ENCODE data around the gene TMEM121. TPM values are rescaled to one million over a fixed set of nuclear protein-coding genes. Genes with fewer than 3 reads are reported as not detected.

The TMEM121 gene
- total RNA-seq, result 1 to 10 TPM; 1.8 to 4.2 TPM

DNA sequence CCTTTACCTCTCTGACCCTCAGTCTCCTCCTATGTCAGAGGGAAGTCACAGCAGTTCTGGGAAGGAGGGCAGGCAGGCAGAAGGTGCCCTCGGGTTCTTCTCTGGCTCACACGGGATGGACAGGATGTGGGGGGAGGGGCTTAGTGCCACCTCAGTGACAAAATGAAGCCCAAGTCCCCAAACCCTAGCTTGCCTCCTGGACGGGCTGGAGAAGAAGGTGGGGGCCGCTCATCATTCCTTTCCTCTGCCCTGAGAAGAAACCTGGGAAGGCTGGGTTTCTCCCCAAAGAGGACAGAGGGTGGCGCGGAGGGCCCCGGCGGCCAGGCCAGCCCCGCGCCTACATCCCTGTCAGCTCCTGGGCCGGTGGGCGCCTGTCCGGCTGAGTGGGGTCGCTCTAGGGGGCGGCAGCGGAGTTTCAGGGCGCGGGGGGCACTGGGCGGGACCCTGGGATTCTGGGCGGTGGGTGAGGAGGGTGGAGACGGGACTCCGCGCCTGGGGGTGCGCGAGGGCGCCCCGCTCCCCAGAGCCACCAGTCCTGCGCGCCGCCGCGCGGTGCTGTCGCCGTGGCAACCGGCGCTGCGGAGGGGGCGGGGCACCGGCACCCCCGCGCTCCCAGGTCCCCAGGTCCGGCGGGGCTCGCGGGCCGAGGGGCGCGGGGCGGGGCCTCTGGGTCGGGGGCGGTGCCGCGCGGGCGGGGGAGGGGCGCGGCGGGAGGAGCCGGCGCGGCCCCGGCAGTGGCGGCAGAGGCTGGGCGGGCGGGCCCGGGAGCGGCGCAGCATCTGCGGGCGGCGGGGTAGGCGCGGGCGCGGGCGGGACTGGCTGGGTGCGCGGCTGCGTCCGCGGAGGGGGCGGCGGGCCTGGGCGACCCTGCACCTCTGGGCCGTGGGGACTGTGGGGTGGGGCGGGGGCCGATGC lies at the start of gene TMEM121:
Gene TMEM121 (plus strand): TSS at position 723 of the 915 bp plus-strand sequence. CDS start 2,252 bp downstream, outside the sequence.
- peak; percentile 25 to 66 for ATAC-seq
- no peak within 1 kb of the TSS for H3K27ac Mint-ChIP-seq
- H3K4me3 Mint-ChIP-seq, result peak within 1 kb of the TSS; percentile 76
- H3K27me3 Mint-ChIP-seq, result peaks cover 0 to 12% of the 10 kb centered on the region in 2 donors
- DNase-seq (ENCODE audit: low spot score), result no peak
- H3K9me3 Mint-ChIP-seq, result no peaks in the 10 kb centered on the region
- H3K4me1 Mint-ChIP-seq (ENCODE audit: low read depth in 2 of 2), result peaks cover 9 to 14% of the 10 kb centered on the region in 2 donors
- no peaks in the 10 kb centered on the region for H3K36me3 Mint-ChIP-seq

DNA sequence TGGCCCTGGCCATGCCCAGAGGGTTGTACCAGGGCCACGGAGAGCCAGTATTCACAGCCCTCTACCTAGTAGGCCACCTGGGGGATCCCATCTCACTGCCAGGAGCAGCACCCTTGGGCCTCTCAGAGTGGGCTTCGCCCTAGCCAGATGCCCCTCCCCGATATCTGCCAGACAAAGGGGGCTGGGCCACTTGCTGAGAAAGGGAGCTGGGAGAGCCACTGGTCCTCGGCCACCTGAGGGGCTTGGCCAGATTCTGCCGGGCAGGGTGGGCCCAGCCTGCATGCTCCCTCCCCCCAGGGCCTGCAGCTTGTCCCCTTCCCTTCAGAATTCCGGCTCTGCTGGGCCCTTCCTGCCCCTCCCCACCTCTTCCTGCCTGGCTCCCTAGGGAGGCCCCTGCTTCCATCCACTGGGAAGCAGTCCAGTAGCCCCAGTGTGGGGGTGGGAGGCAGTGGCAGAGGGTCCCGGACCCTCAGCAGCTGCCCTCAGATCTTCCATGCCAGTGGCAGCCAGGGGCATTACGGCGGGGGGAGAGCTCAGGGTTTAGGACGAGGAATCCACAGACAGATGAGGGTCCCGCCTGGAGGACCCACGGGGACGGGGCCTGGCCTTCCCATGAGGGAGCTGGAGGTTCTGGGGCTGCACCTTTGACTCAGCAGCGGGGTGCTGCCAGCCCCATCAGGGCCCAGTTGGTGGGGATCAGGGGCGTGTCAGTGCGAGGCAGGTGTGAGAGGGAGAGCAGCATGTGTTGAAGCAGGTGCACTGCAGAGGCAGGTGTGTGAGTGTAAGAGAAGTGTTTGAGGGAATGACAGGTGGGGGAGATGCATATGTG lies 49.3 kb upstream of the TMEM121 start:
- Mint-ChIP-seq H3K27me3 (no peaks in the 10 kb centered on the region), H3K4me3 (no peak overlapping the region), H3K36me3 (no peaks in the 10 kb centered on the region), H3K9me3 (no peaks in the 10 kb centered on the region), H3K4me1 (ENCODE audit: low read depth in 2 of 2) (peaks cover 15 to 23% of the 10 kb centered on the region in 2 donors), H3K27ac (peak overlapping the region; percentile 9 to 53)
- DNase-seq (ENCODE audit: low spot score) (no peak), ATAC-seq (no peak)

DNA sequence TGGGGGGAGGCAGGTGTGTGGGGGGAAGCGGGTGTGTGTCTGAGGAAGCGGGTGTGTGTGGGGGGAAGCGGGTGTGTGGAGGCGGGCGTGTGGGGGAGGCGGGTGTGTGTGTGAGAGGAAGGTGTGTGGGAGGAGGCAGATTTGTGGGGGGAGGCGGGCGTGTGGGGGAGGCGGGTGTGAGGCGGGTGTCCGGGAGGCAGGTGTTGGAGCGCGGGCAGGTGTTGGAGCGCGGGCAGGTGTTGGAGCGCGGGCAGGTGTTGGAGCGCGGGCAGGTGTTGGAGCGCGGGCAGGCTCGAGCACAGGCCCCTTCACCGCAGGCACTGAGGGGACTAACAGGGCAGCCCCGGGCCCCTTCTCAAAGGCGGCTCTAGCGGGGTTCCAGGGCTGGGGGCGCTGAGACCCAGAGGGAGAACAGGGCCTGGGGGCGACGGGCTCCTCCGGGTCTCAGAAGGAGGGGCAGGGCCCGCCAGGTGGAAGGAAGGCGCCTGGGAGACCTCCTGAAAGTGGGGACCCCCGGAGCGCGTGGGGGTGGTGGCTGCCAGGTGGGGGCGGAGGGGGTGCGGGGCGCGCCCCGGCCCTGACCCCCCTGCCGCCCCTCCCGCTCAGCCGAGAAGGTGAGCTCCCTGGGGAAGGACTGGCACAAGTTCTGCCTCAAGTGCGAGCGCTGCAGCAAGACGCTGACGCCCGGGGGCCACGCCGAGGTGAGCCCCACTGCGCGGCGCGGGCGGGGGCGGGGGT lies 48.6 kb upstream of the TMEM121 start:
- DNase-seq (ENCODE audit: low spot score), result no peak
- Mint-ChIP-seq H3K36me3 (no peaks in the 10 kb centered on the region), H3K9me3 (no peaks in the 10 kb centered on the region), H3K27ac (peak overlapping the region; percentile 9 to 53), H3K4me1 (ENCODE audit: low read depth in 2 of 2) (peaks cover 20 to 27% of the 10 kb centered on the region in 2 donors), H3K27me3 (no peaks in the 10 kb centered on the region), H3K4me3 (no peak overlapping the region)
- ATAC-seq, result no peak

DNA sequence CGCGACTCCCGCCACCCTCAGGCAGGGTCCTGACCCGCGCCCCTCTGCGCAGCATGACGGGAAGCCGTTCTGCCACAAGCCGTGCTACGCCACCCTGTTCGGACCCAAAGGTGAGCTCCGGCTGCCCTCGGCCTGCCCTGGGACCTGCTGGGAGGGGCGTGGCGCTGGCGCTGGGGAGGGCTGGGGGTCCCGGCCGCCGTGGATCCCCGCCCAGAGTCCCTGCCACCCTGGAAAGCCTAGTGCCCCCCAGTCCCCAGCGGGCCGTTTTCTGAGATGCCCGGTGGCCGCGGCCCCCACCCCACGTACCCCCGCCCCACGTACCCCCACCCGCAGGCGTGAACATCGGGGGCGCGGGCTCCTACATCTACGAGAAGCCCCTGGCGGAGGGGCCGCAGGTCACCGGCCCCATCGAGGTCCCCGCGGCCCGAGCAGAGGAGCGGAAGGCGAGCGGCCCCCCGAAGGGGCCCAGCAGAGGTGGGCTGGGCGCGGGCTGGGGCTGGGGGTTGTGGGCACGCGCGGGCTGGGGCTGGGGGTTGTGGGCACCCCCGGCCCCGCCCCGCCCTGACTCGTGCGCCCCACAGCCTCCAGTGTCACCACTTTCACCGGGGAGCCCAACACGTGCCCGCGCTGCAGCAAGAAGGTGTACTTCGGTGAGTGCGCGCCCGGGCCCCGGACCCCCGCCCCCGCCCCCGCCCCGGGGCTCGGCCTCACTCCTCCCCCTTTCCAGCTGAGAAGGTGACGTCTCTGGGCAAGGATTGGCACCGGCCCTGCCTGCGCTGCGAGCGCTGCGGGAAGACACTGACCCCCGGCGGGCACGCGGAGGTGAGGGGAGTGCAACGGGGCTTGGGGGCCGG lies 47.8 kb upstream of the TMEM121 start:
- H3K4me1 Mint-ChIP-seq (ENCODE audit: low read depth in 2 of 2), result peaks cover 20 to 27% of the 10 kb centered on the region in 2 donors

DNA sequence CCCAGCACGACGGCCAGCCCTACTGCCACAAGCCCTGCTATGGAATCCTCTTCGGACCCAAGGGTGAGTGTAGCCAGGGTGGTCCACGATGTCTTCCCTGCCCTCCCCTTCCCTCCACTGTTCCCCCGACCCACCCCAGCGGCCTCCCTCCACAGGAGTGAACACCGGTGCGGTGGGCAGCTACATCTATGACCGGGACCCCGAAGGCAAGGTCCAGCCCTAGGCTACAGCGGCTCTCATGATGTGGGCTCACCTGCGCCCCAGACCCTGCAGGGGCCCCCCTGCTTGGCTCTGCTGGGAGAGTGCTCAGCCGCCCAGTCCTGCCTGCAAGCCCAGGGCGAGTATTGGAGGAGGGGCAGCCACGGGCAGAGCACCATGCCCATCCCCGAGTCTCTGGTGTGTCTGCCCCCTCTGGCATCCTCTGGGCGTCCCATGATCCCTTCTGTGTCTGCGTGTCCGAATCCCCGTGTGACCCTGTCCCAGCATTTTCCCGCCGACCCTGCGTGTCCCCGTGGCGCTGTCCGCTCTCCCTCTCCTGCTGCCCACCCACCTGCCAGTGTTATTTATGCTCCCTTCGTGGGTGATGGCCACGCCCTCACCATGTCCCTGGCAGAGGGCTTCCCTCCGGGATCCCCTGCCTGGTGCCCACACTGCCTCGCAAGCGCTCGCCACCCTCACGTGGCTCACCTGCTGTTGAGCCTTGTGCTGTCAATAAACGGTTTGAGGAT lies 46.8 kb upstream of the TMEM121 start:
- H3K4me3 Mint-ChIP-seq, result no peak overlapping the region
- peak overlapping the region in 1 of 2 donors; percentile 73 for H3K27ac Mint-ChIP-seq
- H3K9me3 Mint-ChIP-seq, result no peaks in the 10 kb centered on the region
- no peaks in the 10 kb centered on the region for H3K36me3 Mint-ChIP-seq
- H3K4me1 Mint-ChIP-seq (ENCODE audit: low read depth in 2 of 2), result peaks cover 25 to 33% of the 10 kb centered on the region in 2 donors
- DNase-seq (ENCODE audit: low spot score), result no peak
- H3K27me3 Mint-ChIP-seq, result no peaks in the 10 kb centered on the region
- no peak for ATAC-seq

More for the DNA sequence above, 47.8 kb upstream of the TMEM121 start:
- Mint-ChIP-seq H3K27ac (no peak overlapping the region), H3K36me3 (no peaks in the 10 kb centered on the region), H3K9me3 (no peaks in the 10 kb centered on the region), H3K4me3 (no peak overlapping the region), H3K27me3 (no peaks in the 10 kb centered on the region)
- ATAC-seq (no peak), DNase-seq (ENCODE audit: low spot score) (no peak)

DNA sequence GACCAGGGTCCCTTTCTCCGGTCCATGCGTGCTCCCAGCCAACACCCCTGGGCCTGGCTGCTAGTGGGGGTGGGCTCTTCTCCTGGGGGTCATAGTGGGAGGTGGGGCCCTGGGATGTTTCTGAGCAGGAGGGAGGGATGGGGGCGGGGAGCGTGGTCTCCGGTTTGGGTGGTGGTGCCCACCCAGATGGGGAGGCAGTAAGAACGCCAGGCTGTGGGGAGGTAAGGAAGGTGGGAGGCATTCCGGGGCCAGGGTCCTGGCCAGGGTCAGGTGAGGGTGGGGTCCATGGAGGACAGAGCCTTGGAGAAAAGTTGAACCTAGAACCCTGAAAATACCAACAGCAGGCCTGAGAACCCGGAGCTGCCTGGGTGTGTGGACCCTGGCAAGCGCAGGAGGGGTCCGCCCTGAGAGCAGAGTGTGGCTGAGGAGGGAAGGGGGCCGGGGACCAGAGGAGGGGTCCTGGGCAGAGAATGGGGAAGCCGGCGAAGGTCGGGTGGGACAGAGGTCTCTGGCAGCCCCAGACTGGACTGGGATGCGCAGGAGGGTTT lies 46.1 kb upstream of the TMEM121 start:
- Mint-ChIP-seq H3K36me3 (no peaks in the 10 kb centered on the region), H3K9me3 (no peaks in the 10 kb centered on the region), H3K4me3 (no peak overlapping the region), H3K27ac (peak overlapping the region in 1 of 2 donors; percentile 73), H3K4me1 (ENCODE audit: low read depth in 2 of 2) (peaks cover 26 to 34% of the 10 kb centered on the region in 2 donors), H3K27me3 (no peaks in the 10 kb centered on the region)
- ATAC-seq (no peak), DNase-seq (ENCODE audit: low spot score) (no peak)

DNA sequence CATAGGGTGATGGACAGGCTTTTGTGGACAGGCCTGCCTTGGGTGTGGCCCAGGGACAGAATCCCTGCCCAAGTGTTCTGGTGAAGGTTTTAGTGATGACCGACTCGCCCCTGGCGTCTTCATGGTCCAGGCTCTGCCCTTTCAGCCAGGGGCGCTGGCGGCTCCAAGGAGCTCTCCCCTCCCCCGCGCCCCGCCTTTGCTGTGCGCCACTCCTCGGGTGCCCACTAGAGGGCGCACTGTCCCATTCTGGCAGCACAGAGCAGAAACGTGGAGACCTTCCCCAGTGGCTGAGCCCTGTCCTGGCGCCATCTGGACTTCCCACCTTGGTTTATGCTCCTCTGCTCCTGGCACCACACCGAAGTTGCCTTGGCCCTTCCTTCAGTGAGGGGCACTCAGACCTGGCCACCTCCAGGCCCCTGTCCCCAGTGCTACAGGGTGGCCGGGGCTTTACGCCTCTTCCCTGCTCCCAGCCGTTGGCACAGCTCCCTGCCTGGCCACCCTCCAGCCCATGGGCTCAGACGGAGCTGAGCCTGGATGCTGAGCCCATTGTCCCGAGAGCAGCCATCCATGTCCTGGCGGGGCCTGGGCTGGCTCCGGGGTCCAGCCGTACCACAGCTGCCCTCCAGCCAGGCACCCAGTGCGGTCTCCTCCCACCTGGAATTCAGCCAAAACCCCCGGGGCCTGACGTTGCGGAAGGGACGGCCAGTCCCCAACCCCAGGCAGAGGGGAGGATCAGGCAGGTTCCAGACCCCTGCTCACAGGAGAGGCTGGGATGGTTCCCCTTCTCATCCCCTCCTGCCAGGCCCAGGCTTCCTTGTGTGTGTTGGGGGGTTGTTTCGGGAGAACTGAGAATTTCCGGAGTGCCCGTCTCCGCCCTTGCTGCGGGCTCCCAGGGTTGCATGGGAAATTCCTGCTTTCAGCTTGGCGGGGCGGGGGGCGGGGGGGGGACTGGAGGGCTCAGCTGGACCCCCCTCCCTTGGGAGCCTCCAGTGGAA lies 45.3 kb upstream of the TMEM121 start:
- Mint-ChIP-seq H3K27me3 (no peaks in the 10 kb centered on the region), H3K4me3 (peak overlapping the region; percentile 56), H3K27ac (peak overlapping the region; percentile 70 to 73), H3K4me1 (ENCODE audit: low read depth in 2 of 2) (peaks cover 32 to 34% of the 10 kb centered on the region in 2 donors), H3K9me3 (no peaks in the 10 kb centered on the region), H3K36me3 (no peaks in the 10 kb centered on the region)
- DNase-seq (ENCODE audit: low spot score) (peak; percentile 87), ATAC-seq (peak; percentile 75 to 82)

DNA sequence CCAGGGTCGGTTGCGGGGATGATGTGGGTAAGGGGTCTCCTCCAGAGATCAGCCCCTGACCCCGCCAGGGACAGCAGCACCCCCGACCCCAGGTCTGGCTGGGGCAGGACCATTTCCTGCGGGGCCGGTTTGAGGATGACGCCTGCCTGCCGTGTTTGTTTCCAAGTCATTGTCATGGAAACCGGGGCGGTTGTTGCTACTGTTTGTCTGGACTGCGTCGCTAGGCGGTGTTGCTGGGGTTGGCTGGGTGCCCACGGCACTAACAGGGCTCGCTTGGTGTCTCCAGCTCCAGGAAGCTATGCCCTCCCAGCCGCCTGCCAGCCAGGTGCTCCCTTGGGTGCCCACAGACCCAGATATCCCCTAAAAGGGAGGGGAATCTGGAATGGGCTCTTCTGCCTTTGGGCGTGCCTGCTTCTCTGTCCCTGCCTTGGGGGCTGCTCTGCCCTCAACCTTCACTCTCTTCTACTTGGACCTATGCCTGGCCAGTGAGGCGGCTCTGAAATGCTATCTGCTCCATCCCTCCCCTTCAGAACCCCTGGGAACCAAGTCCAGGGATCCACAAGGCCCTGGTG lies 44.4 kb upstream of the TMEM121 start:
- Mint-ChIP-seq H3K4me3 (peak overlapping the region; percentile 56), H3K4me1 (ENCODE audit: low read depth in 2 of 2) (peaks cover 32 to 34% of the 10 kb centered on the region in 2 donors), H3K27ac (peak overlapping the region; percentile 70 to 73), H3K27me3 (no peaks in the 10 kb centered on the region), H3K9me3 (no peaks in the 10 kb centered on the region), H3K36me3 (no peaks in the 10 kb centered on the region)
- peak; percentile 75 to 79 for ATAC-seq
- peak; percentile 90 for DNase-seq (ENCODE audit: low spot score)

DNA sequence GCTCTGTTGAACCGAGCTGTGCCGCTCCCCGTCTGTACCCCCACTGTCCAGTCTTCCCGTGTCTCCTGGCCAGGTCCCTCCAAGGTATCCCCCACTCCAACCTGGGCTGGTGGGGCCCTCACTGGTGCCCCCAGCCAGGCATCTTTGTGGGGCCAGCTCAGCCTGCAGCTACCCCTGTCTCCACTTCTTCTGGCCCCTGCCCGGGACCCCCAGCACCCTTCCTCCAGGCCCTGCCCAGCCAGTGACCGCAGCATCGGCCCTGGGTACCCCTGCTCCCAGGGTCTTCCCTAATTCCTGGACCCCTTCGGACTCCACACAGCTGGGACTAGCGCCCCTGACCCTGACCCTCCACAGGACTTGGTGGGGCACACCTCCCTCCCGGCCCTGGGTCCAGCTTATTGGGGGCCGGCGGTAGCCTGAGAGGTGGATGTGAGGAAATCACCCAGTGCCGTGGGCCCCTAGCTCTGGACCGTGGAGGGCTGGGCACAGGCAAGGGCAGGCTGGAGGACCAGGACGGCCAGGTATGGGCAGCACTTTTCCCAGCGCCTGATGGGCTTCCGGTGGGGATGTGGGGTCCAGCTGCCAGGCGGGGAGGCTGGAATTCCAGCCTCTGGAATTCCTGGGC lies 43.8 kb upstream of the TMEM121 start:
- Mint-ChIP-seq H3K9me3 (no peaks in the 10 kb centered on the region), H3K4me3 (peak overlapping the region; percentile 56), H3K27me3 (no peaks in the 10 kb centered on the region), H3K4me1 (ENCODE audit: low read depth in 2 of 2) (peaks cover 26 to 28% of the 10 kb centered on the region in 2 donors), H3K27ac (peak overlapping the region; percentile 70 to 73), H3K36me3 (no peaks in the 10 kb centered on the region)
- ATAC-seq (no peak), DNase-seq (ENCODE audit: low spot score) (no peak)

DNA sequence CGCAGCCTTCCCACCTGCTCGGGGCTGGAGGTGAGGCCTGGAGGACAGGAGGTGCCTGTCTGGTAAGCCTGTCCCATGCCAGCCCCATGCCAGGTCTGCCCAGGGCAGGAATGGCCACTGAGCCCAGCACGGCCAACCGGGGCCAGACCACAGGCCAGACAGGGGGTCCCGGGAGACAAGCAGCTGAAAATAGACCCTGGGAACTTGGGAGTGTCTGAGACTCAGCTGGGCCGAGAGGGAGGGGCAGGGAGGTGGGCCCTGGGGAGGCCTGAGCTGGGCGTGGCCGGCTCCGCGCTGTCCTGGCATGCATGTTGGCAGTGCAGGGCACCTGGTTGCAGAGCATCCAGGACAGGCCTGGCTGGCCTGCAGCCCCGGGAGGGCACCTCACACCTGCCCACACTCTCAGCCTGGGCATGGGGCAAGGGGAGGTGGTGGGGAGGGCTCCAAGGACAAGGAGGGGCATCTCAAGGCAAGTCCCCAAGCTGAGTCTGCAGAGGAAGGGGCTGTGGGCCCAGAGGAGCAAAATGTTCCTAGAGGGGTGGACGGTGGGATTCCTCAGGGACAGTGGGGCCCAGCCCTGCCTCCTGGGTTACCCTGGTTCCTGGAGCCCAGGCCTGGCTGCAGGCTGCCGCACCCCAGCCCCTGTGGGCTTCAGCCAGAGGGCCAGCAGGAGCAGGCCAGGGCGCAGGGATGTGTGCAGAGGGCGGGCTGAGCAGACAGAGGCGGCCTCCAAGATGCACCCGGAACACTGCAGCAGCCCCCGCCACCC lies 42.9 kb upstream of the TMEM121 start:
- ATAC-seq, result no peak
- no peak for DNase-seq (ENCODE audit: low spot score)
- no peaks in the 10 kb centered on the region for H3K36me3 Mint-ChIP-seq
- no peaks in the 10 kb centered on the region for H3K27me3 Mint-ChIP-seq
- peaks cover 28 to 30% of the 10 kb centered on the region in 2 donors for H3K4me1 Mint-ChIP-seq (ENCODE audit: low read depth in 2 of 2)
- no peaks in the 10 kb centered on the region for H3K9me3 Mint-ChIP-seq
- no peak overlapping the region for H3K4me3 Mint-ChIP-seq
- no peak overlapping the region for H3K27ac Mint-ChIP-seq

Measured in natural killer cell treated with Interleukin-12 subunit alpha and Interleukin-12 subunit beta and Interleukin-15 and Interleukin-18, amount 100 ng/mL, for 72 hours (primary cell).